Ascending aorta (tissue), 2 donors: ENCODE measurements around the gene PDZD2. TPM values are rescaled to one million over a fixed set of nuclear protein-coding genes. Genes with fewer than 3 reads are reported as not detected.
"Not testable (repeated sequence)": the region's sequence is repeated elsewhere in the genome, so short reads cannot be mapped to it uniquely, and the experiment has no call there.

ENCODE experiments used
- DNase-seq, 2 donors: peaks; one replicate each; pipeline ENCODE4 v3.0.0-alpha.2; 2019; ENCODE audit warnings: low spot score in 2 of 2
- H3K27ac ChIP-seq, 2 donors: fragments of 200-600 bp; sonication (generic); one replicate each; pipeline ENCODE4 v1.5.1; 2016 to 2017; ENCODE audit warnings: mild to moderate bottlenecking in 1 of 2
- H3K27me3 ChIP-seq: fragments of 200-600 bp; sonication (generic); one replicate; pipeline ENCODE4 v1.5.1; 2017
- H3K36me3 ChIP-seq, 2 donors: fragments of 200-600 bp; sonication (generic); one replicate each; pipeline ENCODE4 v1.5.1; 2016
- H3K4me1 ChIP-seq, 2 donors: fragments of 200-600 bp; sonication (generic); one replicate each; pipeline ENCODE4 v1.5.1; 2016 to 2017; ENCODE audit warnings: mild to moderate bottlenecking in 1 of 2
- H3K4me3 ChIP-seq, 2 donors: fragments of 200-600 bp; sonication (generic); one replicate each; pipeline ENCODE4 v1.5.1; 2016 to 2017; ENCODE audit warnings: mild to moderate bottlenecking in 1 of 2
- H3K9me3 ChIP-seq, 2 donors: fragments of 200-600 bp; sonication (generic); one replicate each; pipeline ENCODE4 v1.5.1; 2016
- CTCF ChIP-seq, 3 experiments: fragments of 200-600 bp in 2 of 3; fragments of 450-650 bp in 1 of 3; sonication (generic) in 2 of 3; IDR thresholded peaks; one replicate each; pipeline ENCODE4 v1.5.1; 2016 to 2019; ENCODE audit warnings: antibody characterized with exemption in 3 of 3, mild to moderate bottlenecking in 1 of 3, moderate library complexity in 1 of 3
- intact Hi-C: fragments of 100-400 bp; cut with DNase I; formaldehyde crosslinking; loops from one replicate; pipeline ENCODE4 v1.15.1; 2023
- total RNA-seq: library from RNA; depleted of rRNA; stranded (reverse); fragments of >200 nt; gene quantifications from one replicate; pipeline ENCODE4 v1.1.0, GENCODE V29; 2016

PDZD2 gene
- total RNA-seq, 1 donor from 2014 or later = 8.1 TPM

- H3K27me3 ChIP-seq, H3K36me3 ChIP-seq, H3K27ac ChIP-seq, DNase-seq, H3K4me1 ChIP-seq, H3K4me3 ChIP-seq, H3K9me3 ChIP-seq, intact Hi-C loops: not testable (repeated sequence)
These were observed 401.3 kb downstream of the PDZD2 start for GRCh38 chr5:32040181-32040695.

DNA sequence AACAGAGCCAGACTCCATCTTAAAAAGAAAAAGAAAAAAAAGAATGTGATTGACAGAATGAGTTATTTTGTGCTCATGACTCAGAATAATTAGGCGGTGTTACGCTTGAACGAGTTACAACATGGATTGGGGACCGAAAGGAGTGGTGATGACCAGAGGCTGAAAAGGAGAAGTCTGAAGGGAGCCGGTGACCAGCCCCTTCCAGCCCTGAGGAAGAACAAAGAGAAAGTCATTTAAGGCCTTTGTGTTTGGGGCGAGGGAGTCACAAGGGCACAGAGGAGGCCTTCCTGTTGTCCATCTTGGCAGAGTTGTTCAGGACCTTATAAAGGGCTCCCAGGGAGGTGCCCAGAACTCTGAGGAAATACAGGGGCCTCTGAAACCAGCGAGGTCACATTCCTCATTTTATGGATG, 403.6 kb downstream of the PDZD2 start:
- no peak overlapping the region for H3K27ac ChIP-seq
- H3K4me1 ChIP-seq = no peaks in the 10 kb centered on the region

DNA sequence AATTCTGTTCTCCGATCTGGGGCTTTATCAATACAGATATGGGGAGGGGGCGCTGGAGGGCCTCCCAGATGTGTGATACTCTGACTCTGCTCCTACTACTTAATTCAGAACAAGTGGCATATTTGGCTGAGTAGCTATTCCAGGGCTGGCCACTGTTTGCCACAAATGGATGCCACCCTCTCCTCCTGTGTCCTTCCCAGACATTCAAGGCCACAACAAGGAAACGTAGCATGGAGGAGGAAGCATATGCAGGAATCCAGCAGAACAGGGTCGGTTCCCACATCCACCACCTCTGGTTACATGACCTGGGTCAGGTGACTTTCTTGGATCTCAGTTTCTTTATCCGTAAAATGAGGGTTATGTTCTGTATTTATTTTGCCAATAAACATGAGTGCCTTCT, 404.2 kb downstream of the PDZD2 start:
- H3K9me3 ChIP-seq = no peaks in the 10 kb centered on the region
- no peak overlapping the region for H3K4me3 ChIP-seq
- H3K36me3 ChIP-seq = no peaks in the 10 kb centered on the region
- H3K27me3 ChIP-seq = no peaks in the 10 kb centered on the region
- H3K4me1 ChIP-seq = no peaks in the 10 kb centered on the region
- no peak for TF ChIP-seq CTCF (IDR thresholded peaks at IDR 0.05)
- H3K27ac ChIP-seq = no peak overlapping the region
- intact Hi-C loops = no loop called here
- no peak for DNase-seq

More for the DNA sequence above, 403.6 kb downstream of the PDZD2 start:
- intact Hi-C loops = no loop called here
- no peaks in the 10 kb centered on the region for H3K27me3 ChIP-seq
- DNase-seq = no peak
- H3K9me3 ChIP-seq = no peaks in the 10 kb centered on the region
- H3K4me3 ChIP-seq = no peak overlapping the region
- H3K36me3 ChIP-seq = no peaks in the 10 kb centered on the region
- TF ChIP-seq CTCF (IDR thresholded peaks at IDR 0.05) = no peak

DNA sequence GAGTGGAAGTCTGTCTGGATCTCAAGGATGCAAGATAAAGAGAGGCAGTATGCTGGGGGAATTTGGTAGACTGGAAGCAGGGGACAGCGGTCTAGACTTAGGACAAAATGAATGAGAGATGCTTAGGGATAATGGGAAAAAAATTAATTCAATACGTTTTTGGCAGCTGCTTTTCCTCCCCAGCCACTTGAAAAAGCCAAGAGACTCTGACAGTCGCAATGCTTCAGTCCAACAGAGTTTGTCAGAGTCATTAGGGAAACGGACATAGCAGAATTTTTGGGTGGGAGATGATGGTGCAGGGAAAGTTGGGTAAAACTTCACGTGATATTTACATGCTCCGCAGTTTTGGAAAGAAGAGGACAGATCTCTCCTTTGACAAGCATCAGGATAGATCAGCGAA, 405.5 kb downstream of the PDZD2 start:
- no peak overlapping the region for H3K27ac ChIP-seq
- TF ChIP-seq CTCF (IDR thresholded peaks at IDR 0.05) = no peak
- no peaks in the 10 kb centered on the region for H3K36me3 ChIP-seq
- intact Hi-C loops = no loop called here
- H3K4me3 ChIP-seq = no peak overlapping the region
- no peak for DNase-seq
- H3K9me3 ChIP-seq = no peaks in the 10 kb centered on the region
- no peaks in the 10 kb centered on the region for H3K4me1 ChIP-seq
- no peaks in the 10 kb centered on the region for H3K27me3 ChIP-seq

DNA sequence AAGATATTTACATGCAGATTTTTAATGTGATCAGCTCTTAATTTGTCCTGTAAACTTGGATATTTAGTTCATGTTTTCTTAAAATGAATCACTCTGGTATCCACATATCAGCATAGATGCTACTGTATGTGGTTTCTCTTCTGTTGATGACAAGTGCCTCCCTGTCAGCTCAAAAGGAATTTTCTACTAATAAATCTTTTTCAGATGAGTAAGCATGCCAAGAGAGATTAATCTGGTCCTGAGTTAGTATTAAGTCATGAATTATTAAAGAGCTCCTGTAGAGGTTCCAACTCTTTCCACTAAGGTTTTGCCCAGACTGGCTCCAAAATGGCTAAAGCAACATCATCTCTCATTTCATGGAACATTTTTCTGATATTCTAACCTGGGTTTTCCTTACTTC, 406.0 kb downstream of the PDZD2 start:
- intact Hi-C loops = no loop called here
- DNase-seq = no peak
- no peak for TF ChIP-seq CTCF (IDR thresholded peaks at IDR 0.05)
- Histone ChIP-seq H3K27me3 (no peaks in the 10 kb centered on the region), H3K27ac (no peak overlapping the region), H3K4me1 (no peaks in the 10 kb centered on the region), H3K4me3 (no peak overlapping the region), H3K9me3 (no peaks in the 10 kb centered on the region), H3K36me3 (no peaks in the 10 kb centered on the region)

DNA sequence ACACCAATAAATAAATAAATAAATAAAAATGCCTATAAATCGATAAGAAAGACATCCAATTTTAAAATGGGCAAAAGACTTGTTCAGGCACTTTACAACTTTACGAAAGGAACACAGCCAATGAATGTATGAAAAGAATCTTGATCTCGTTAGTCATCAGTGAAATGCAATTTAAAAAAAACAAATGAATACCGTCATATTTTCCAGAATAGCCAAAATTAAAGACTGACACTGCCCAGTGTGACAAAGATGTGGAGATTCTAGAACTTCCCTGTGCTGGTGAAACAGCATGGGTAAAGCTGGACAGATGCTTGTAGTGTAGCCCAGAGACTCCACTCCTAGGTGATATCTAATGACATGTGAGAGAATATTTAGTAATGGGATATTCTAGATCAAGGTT, 408.1 kb downstream of the PDZD2 start:
- no peaks in the 10 kb centered on the region for H3K4me1 ChIP-seq
- TF ChIP-seq CTCF (IDR thresholded peaks at IDR 0.05) = no peak
- intact Hi-C loops = no loop called here

More for the DNA sequence above, 408.1 kb downstream of the PDZD2 start:
- no peak for DNase-seq
- H3K27ac ChIP-seq = no peak overlapping the region
- H3K9me3 ChIP-seq = no peaks in the 10 kb centered on the region
- H3K36me3 ChIP-seq = no peaks in the 10 kb centered on the region
- H3K27me3 ChIP-seq = no peaks in the 10 kb centered on the region
- no peak overlapping the region for H3K4me3 ChIP-seq
